Suprapubic skin (tissue), 4 donors: ENCODE data around the gene TRAF7. TPM values are rescaled to one million over a fixed set of nuclear protein-coding genes. Genes with fewer than 3 reads are reported as not detected.

Experiments
- DNase-seq, 2 donors: peaks; one replicate each; pipeline ENCODE4 v3.0.0-alpha.2; 2019; ENCODE audit warnings: low spot score in 2 of 2
- H3K27ac ChIP-seq: fragments of 200-600 bp; sonication (generic); one replicate; pipeline ENCODE4 v1.5.1; 2019
- H3K27me3 ChIP-seq: fragments of 200-600 bp; sonication (generic); one replicate; pipeline ENCODE4 v1.5.1; 2019
- H3K36me3 ChIP-seq: fragments of 200-600 bp; sonication (generic); one replicate; pipeline ENCODE4 v1.5.1; 2019
- H3K4me1 ChIP-seq: fragments of 200-600 bp; sonication (generic); one replicate; pipeline ENCODE4 v1.5.1; 2019
- H3K4me3 ChIP-seq: fragments of 200-600 bp; sonication (generic); one replicate; pipeline ENCODE4 v1.5.1; 2019; ENCODE audit warnings: mild to moderate bottlenecking
- H3K9me3 ChIP-seq: fragments of 200-600 bp; sonication (generic); one replicate; pipeline ENCODE4 v1.5.1; 2019
- CTCF ChIP-seq, 2 donors: fragments of 200-600 bp in 1 of 2; fragments of 450-650 bp in 1 of 2; sonication (generic) in 1 of 2; IDR thresholded peaks; one replicate each; pipeline ENCODE4 v1.5.1; 2016 to 2019; ENCODE audit warnings: antibody characterized with exemption in 2 of 2, mild to moderate bottlenecking in 1 of 2, moderate library complexity in 1 of 2
- EP300 ChIP-seq: sonication (generic); formaldehyde crosslinking; IDR thresholded peaks from one replicate; pipeline ENCODE4 v1.6.1; 2017; ENCODE audit warnings: antibody characterized with exemption
- POLR2A ChIP-seq, 2 donors: fragments of 450-650 bp; IDR thresholded peaks; one replicate each; pipeline ENCODE4 v1.6.1; 2017; ENCODE audit warnings: antibody characterized with exemption in 2 of 2, mild to moderate bottlenecking in 2 of 2, moderate library complexity in 2 of 2
- POLR2AphosphoS5 ChIP-seq, 3 donors: sonication (generic); formaldehyde crosslinking; IDR thresholded peaks; one replicate each; pipeline ENCODE4 v1.6.1; 2017; ENCODE audit warnings: antibody characterized with exemption in 3 of 3
- WGBS: methylation state at CpG from one replicate; pipeline ENCODE4 v1.1.5; 2018; 5-methylcytosine and 5-hydroxymethylcytosine counted together
- total RNA-seq, 4 donors: library from RNA; depleted of rRNA; stranded (reverse); fragments of >200 nt; gene quantifications; one replicate each; pipeline ENCODE4 v1.1.0, GENCODE V29; 2016

TRAF7 gene
- total RNA-seq, 4 donors from 2014 or later: 53.4 to 74.7 (median 66.5) TPM

GRCh38 chr16:2155977-2156848 is 631 bp downstream of the TRAF7 start:
- DNase-seq: no peak
- no peaks in the 10 kb centered on the region for H3K27me3 ChIP-seq
- no peaks in the 10 kb centered on the region for H3K9me3 ChIP-seq
- peaks cover 86% of the 10 kb centered on the region for H3K4me1 ChIP-seq
- H3K4me3 ChIP-seq: peak overlapping the region; percentile 72
- TF ChIP-seq POLR2AphosphoS5 (IDR thresholded peaks at IDR 0.05) (peak in 1 of 3 donors; percentile 41), POLR2A (IDR thresholded peaks at IDR 0.05) (no peak)
- whole genome bisulfite sequencing: 9% methylated on average over 15 of the region's 47 CpGs
- H3K36me3 ChIP-seq: no peaks in the 10 kb centered on the region
- H3K27ac ChIP-seq: peak overlapping the region; percentile 91

GRCh38 chr16:2156849-2157224 is 1.3 kb downstream of the TRAF7 start:
- 47% methylated on average over 5 of the region's 5 CpGs for WGBS
- TF ChIP-seq EP300 (no peak), POLR2AphosphoS5 (IDR thresholded peaks at IDR 0.05) (no peak), CTCF (IDR thresholded peaks at IDR 0.05) (no peak)
- H3K27ac ChIP-seq: peak overlapping the region; percentile 91
- no peaks in the 10 kb centered on the region for H3K36me3 ChIP-seq
- H3K9me3 ChIP-seq: no peaks in the 10 kb centered on the region
- H3K4me3 ChIP-seq: peak overlapping the region; percentile 72
- no peaks in the 10 kb centered on the region for H3K27me3 ChIP-seq
- no peak for DNase-seq
- peaks cover 86% of the 10 kb centered on the region for H3K4me1 ChIP-seq

GRCh38 chr16:2157480-2158261 is 2.1 kb downstream of the TRAF7 start:
- Histone ChIP-seq H3K4me1 (peaks cover 86% of the 10 kb centered on the region), H3K27me3 (no peaks in the 10 kb centered on the region), H3K9me3 (no peaks in the 10 kb centered on the region), H3K4me3 (peak overlapping the region; percentile 72), H3K27ac (peak overlapping the region; percentile 91), H3K36me3 (no peaks in the 10 kb centered on the region)
- DNase-seq: no peak
- 65% methylated on average over 12 of the region's 27 CpGs for WGBS
- no peak for TF ChIP-seq POLR2AphosphoS5 (IDR thresholded peaks at IDR 0.05)
- no peak for TF ChIP-seq EP300
- TF ChIP-seq POLR2A (IDR thresholded peaks at IDR 0.05): no peak
- no peak for TF ChIP-seq CTCF (IDR thresholded peaks at IDR 0.05)

GRCh38 chr16:2158262-2158638 is 2.7 kb downstream of the TRAF7 start:
- Histone ChIP-seq H3K4me3 (peak overlapping the region; percentile 72), H3K27me3 (no peaks in the 10 kb centered on the region), H3K36me3 (no peaks in the 10 kb centered on the region), H3K27ac (peak overlapping the region; percentile 91), H3K4me1 (peaks cover 86% of the 10 kb centered on the region), H3K9me3 (no peaks in the 10 kb centered on the region)
- DNase-seq: no peak
- TF ChIP-seq POLR2AphosphoS5 (IDR thresholded peaks at IDR 0.05) (no peak), CTCF (IDR thresholded peaks at IDR 0.05) (no peak), POLR2A (IDR thresholded peaks at IDR 0.05) (no peak), EP300 (no peak)
- 89% methylated on average over 15 of the region's 15 CpGs for WGBS

GRCh38 chr16:2159175-2159838 is 3.7 kb downstream of the TRAF7 start:
- peak overlapping the region; percentile 36 for H3K4me3 ChIP-seq
- no peak for DNase-seq
- 22% methylated on average over 17 of the region's 24 CpGs for WGBS

More at GRCh38 chr16:2159175-2159838, 3.7 kb downstream of the TRAF7 start:
- Histone ChIP-seq H3K27ac (peak overlapping the region; percentile 91), H3K36me3 (no peaks in the 10 kb centered on the region), H3K4me1 (peaks cover 84% of the 10 kb centered on the region), H3K27me3 (no peaks in the 10 kb centered on the region), H3K9me3 (no peaks in the 10 kb centered on the region)
- TF ChIP-seq POLR2A (IDR thresholded peaks at IDR 0.05) (no peak), POLR2AphosphoS5 (IDR thresholded peaks at IDR 0.05) (peak in 1 of 3 donors; percentile 21)
